DMS 273 (cell line): ENCODE data around the gene ITGB4.
"Not testable (repeated sequence)": the region's sequence is repeated elsewhere in the genome, so short reads cannot be mapped to it uniquely, and the experiment has no call there.

Experiments
- DNase-seq: peaks from one replicate; lab custom pipeline; 2025; ENCODE audit not compliant: unreplicated experiment; lab: John Stamatoyannopoulos, UW

Gene ITGB4

GRCh38 chr17:75769536-75769935, 48.3 kb downstream of the ITGB4 start:
- DNase-seq, result peak; percentile 48

GRCh38 chr17:75771334-75772281, 50.3 kb downstream of the ITGB4 start:
- no peak for DNase-seq

DNA sequence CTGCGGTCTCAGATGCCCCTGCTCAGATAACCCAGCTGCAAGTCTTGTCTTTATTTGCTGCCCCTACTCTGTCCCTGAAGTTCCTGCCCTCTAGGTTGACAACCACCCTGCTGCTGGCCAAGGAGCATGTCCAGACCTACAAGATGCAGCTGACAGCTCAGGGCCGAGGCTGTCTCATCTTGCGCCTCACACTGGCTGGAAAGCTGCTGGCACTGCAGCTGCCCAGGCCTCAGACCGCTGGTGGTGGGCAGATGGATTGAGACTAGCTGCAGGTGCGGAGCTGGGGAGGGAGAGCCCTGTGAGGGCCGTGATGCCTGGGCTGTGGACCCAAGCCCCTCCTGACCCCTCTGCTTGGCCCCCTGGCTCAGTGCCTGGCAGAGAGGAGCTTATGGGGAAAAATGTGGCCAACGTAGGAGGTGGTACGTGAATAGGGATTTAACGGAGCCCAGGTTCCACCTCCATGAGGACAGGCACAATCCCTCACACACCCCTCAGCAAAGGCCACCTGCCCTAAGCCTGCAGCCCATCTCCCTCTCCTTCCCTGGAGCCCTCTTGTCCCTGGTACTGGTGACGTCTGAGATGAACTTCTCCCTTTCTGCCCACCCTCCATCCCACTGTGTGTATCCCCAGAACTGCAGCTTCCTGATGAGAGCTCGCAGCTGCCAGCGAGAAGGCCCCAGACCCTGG, 52.0 kb downstream of the ITGB4 start:
- no peak for DNase-seq

GRCh38 chr17:75773808-75774470, 52.7 kb downstream of the ITGB4 start:
- DNase-seq, result no peak

DNA sequence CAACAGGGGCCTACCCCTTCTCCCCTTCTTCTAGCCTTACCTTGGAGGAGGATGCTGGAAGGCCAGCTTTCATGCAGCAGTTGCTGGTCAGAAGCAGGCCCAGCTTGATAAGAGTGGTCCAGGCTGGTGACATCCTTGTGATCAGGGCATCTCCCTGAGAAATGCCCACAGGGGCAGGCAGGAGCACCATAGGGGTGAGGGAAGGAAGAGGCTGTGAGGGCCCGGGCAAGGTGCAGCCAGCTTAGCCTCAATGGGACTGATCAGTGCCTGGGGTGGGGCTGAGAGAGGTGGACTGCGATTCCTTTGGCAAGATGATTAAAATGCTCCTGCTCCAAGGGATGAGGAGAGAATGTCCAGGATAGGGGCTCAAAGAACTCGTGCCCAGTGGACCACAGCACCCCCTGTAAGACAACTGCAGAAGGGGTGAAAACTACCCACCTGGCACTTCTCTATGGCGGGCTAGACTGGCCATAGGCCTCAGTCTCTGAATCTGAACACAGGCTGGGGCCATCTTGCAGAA, 53.3 kb downstream of the ITGB4 start:
- no peak for DNase-seq

DNA sequence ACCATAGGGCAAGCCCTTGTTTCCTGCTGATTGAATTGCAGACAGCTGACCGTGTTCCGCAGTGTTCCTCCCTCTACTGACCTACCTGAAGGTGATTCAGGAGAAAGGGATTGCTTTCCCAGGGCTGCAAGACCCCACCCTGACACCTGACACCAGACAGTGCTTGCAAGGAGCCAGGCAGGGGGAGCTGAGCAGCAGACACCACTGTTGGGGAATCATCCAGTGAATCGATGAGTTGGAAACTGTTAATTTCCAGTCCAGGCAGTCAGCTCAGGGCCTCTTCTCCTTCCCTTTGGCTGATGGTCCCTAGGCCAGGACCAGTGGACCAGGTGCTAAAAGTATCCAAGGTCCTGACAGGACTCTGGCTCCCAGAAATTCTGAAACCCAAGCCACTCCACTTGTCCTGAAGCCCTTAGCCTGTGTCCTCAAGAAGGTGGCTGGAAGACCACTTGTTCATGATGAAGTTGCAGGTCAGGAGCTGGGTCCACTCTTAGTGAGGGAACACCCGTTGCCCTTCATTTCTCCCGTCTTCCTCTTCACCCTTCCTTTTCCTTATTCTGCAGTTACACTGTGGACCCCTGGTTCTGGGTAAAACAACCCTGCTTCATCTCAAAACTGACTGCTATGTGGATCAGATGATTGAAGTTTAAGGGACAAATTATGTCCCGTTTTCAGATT, 53.9 kb downstream of the ITGB4 start:
- peak; percentile 58 for DNase-seq

- DNase-seq, result peak; percentile 57
Measured at GRCh38 chr17:75776386-75777295, 55.4 kb downstream of the ITGB4 start.

GRCh38 chr17:75777296-75777922, 56.1 kb downstream of the ITGB4 start:
- DNase-seq, result no peak

GRCh38 chr17:75778066-75778860, 57.0 kb downstream of the ITGB4 start:
- not testable (repeated sequence) for DNase-seq

GRCh38 chr17:75778861-75779249, 57.6 kb downstream of the ITGB4 start:
- no peak for DNase-seq

GRCh38 chr17:75779250-75779986, 58.2 kb downstream of the ITGB4 start:
- DNase-seq, result peak; percentile 100

DNA sequence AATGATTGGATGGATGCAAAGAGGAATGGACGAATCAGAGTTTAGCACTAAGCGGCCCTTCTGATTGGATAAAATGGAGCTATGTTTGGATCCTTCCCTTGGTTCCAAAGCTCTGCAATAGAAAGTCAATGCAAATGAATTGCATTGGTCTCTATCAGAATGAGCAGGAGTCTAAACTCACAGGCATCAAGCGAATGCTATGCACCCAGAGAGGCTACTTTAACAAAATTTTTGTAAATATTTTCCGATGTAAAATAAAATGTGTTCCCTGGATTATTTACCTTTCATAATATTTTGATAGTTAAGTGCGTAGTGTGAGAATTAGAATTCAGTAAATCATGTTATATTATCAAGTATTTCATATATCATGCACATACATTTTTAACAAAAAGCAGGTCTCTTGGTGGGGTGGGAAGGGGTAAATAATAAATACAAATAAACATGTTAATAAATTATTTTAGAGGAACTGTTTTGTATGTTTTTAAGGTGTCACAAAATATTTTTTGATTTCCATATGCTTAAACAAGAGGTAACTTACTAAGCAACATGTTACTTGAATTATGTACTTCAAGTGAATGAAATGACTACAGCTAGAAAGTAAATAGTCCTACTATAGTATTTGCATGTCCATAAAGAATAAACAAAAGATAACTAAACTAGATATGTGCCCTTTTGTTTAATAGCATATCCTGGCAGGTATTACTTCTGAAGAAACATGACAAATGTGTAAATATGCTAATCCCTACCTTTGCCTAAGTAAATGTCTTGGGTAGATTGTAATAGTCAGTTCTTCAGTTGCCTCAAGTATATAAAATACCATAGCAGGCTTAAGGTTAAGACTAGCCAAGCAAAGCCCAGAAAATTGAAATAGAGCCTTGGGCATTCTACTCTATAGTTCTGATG, 59.0 kb downstream of the ITGB4 start:
- DNase-seq, result no peak

DNA sequence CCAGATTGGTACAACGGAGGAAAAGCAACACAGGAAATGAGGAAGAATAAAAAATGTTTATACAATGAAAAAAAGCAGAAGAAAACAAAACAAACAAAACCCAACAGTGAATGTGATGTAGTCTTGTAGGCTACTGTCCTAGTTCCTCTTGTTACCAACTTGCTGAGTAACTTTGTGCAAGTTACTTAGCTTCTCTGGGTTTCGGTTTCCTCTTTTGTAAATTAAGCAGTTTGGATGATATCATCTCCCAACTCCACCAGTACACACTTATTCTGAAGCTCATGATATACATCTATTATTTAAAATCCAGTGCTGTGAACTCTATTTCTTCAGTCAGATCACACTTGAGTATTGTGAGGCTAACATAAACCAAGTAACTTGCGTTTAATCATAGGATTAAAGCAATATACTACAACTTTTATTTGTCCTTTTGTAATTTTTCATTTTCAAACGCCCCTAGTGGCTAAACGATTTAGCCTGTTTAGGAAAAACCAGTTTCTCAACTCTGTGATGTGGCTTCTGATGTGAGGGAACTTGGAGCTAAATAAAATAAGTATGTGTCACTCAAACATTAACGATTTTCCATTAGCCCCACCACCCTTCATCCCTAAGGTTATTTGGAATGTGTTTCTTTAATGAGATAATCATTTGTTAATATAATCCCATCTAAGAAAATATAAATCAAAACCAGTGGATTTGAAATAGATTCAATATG, 62.0 kb downstream of the ITGB4 start:
- peak; percentile 74 for DNase-seq

- peak; percentile 73 for DNase-seq
Measured at GRCh38 chr17:75783803-75784472, 62.7 kb downstream of the ITGB4 start.

DNA sequence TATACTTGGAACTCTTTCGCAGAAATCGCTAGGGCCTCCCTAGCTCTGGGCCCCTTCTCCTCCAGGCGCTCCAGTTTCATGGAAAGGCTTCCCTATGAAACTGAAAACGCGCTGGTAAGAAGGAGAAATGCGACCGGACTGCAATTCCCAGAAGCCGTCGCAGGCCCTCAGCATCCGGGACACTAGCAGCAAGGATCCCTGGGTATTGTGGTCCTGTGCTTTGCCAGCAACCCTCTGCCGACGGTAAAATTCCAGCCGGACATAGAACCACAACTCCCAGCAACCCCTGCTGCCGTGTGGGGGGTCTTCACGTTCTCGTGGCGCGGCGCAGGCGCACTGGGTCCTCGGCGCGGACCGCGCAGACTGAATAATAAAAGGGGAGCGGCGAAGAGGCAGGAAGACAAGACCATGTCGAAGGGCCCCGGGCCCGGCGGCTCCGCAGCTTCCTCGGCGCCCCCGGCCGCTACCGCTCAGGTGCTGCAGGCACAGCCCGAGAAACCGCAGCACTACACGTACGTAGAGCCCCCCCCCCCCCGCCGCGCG, 63.3 kb downstream of the ITGB4 start, which contains the start of gene UNK:
TSS of gene UNK (plus strand) at position 334 of the 543 bp plus-strand sequence. CDS start at position 409, 75 bp downstream.
- DNase-seq, result peak; percentile 99
